HG03558 (cell line): ENCODE data around the gene MZT2A.
"Not testable (repeated sequence)": the region's sequence is repeated elsewhere in the genome, so short reads cannot be mapped to it uniquely, and the experiment has no call there.

Experiments
- ATAC-seq: cut with Tn5 transposase; IDR thresholded peaks from one replicate; pipeline ENCODE4 v1.9.1; 2021; ENCODE audit warnings: moderate number of reproducible peaks; ENCODE audit not compliant: unreplicated experiment; ENCODE audit errors: extremely low read depth

The MZT2A gene

GRCh38 chr2:131521524-131521923, 29.3 kb upstream of the MZT2A start:
- not testable (repeated sequence) for ATAC-seq

- ATAC-seq, result no peak
Observed at GRCh38 chr2:131520526-131520925, 28.3 kb upstream of the MZT2A start.

- ATAC-seq, result not testable (repeated sequence)
Observed at GRCh38 chr2:131519871-131520470, 27.8 kb upstream of the MZT2A start.

- ATAC-seq, result no peak
Observed at GRCh38 chr2:131519466-131519865, 27.3 kb upstream of the MZT2A start.

DNA sequence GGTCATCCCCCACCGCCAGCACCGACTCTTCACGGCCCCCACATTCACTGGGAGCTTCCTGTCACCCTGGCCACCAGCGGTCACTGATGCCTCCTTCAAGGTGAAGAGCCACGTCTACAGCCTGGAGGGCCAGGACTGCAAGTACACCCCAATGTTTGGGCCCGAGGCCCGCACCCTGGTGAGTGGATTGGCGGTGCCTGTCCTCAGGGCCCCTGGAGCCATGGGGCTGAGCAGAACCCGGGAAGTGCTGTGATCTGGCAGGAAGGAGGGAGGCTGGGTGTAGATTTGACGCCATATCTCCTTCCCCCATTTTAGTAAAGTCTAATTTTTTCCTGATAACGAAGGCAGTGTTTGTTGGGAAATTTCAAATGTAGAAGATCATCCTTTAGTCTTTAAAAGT, 26.3 kb upstream of the MZT2A start:
- not testable (repeated sequence) for ATAC-seq

DNA sequence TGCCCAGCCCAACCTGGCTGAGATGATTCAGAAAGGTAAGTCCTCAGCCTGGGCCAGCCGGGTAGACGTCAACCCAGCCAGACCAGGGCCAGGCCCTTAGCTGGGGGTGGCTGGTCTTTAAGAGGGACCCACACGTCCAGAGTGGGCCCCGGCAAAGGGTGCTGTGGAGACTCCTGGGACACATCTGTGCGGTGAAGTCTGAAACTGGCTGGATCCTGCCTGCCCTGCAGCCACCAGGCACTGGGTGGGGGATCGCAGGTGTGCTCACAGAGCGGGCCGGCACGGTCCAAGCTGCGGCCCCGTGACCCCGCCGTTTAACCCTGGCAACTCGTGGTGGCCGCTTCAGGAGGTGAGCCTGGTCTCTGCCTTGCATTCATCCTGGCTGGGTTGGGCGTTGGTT, 25.7 kb upstream of the MZT2A start:
- not testable (repeated sequence) for ATAC-seq

DNA sequence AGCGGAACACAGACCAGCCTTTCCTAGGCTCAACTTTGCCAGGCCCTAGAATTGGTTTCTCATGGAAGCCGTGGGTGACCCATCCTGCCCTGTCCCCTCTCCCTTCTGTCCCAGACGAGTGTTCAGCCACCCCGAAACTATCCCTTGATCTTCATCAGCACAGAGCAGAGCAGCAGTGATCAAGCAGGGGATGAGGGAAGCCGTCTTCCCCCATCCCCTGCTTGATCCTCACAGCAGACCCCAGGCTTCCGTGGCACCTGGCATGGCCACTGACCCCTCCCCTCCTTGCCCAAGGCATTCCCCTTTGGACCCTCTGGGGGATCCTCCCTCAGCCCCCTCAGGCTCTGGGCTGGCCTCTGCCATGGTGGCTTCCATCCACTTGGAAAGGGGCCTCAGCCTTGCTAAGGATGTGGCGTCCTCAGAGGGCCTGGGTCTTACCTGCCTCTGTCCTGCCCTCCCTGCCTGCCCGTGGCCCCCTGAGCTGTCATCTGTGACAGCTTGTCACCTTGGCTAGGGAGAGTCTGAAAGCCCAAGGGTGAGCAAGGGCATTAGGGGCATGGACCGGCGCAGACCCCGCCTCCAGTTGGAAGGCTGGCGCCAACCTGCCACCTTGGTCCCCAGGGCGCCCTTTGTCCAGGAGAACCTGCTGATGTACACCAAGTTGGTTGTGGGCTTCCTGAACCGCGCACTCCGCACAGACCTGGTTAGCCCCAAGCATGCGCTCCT, 25.1 kb upstream of the MZT2A start:
- no peak for ATAC-seq

DNA sequence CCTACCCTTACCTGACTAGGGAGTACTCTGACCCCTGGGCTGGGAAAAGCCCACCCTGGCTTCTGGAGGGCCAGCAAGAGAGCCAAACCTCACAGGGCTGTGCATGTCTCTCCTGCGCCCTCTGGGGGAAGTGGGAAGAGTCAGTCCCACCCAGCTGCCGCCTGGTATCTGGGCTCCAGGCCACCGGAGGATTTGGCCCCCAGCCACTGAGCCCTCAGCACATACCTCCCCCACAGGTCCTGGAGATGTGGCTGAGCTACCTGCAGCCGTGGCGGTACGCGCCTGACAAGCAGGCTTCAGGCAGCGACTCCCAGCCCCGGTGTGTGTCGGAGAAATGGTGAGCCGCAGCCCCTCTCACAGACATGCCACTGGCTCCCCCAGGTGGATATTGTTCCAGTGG, 24.4 kb upstream of the MZT2A start:
- ATAC-seq, result not testable (repeated sequence)

GRCh38 chr2:131516011-131516410, 23.8 kb upstream of the MZT2A start:
- no peak for ATAC-seq

DNA sequence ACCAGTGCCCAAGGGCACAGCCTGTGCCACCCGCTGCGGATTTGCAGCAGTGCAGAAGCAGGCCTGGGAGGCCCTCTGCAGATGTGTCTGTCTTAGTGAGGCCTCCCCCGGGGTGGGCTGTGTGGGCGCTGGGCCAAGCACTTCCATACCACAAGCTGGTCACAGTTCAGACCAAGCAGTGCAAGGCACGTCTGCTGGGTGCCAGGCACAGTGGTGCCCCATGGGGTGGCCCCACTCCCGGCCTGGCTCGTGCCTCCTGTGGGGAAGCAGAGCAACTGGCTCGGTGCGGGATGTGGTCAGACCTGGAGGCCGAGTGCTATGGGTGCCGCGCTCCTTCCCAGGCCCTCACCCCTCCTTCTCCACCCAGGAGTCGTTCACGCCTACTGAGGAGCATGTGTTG, 23.0 kb upstream of the MZT2A start:
- not testable (repeated sequence) for ATAC-seq

GRCh38 chr2:131514408-131515166, 22.4 kb upstream of the MZT2A start:
- peak; percentile 38 for ATAC-seq

- not testable (repeated sequence) for ATAC-seq
Observed at GRCh38 chr2:131511969-131512870, 20.0 kb upstream of the MZT2A start.

- ATAC-seq, result not testable (repeated sequence)
Observed at GRCh38 chr2:131511291-131511968, 19.2 kb upstream of the MZT2A start.

DNA sequence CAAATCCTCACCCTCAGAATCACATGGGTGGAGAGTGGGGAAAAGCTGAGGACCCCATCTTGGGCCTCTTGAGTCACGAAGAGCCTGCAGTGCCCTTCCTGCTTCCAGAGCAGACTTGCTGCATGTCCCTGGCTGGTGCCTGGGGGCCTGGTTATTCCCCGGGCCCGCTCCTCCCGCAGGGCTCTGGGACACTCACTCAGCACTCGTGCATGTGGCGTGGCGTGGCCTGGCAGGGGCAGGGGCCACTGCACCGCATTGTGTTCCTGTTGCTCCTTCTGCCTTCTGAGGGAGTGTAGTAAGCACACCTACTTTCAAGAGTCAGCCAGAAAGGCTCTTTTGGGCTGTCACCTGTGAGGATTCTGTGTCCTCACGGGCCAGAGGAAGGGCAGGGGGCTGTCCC, 17.4 kb upstream of the MZT2A start:
- ATAC-seq, result no peak

- not testable (repeated sequence) for ATAC-seq
Observed at GRCh38 chr2:131504082-131504750, 12.0 kb upstream of the MZT2A start.

DNA sequence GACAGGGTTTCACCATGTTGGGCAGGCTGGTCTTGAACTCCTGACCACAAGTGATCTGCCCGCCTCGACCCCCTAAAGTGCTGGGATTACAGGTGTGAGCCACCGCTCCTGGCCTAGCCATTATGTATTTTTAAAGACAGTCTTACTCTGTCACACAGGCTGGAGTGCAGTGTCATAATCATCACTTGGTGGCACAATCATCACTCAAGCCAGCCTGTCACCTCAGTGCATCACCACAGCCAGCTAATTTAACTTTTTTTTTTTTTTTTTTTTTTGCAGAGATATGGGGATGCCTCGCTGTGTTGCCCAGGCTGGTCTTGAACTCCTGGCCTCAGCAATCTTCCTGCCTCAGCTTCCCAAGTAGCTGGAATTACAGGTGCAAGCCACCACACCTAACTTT, 11.4 kb upstream of the MZT2A start:
- ATAC-seq, result not testable (repeated sequence)

- peak; percentile 91 for ATAC-seq
Observed at GRCh38 chr2:131498321-131498973, 6.2 kb upstream of the MZT2A start.

DNA sequence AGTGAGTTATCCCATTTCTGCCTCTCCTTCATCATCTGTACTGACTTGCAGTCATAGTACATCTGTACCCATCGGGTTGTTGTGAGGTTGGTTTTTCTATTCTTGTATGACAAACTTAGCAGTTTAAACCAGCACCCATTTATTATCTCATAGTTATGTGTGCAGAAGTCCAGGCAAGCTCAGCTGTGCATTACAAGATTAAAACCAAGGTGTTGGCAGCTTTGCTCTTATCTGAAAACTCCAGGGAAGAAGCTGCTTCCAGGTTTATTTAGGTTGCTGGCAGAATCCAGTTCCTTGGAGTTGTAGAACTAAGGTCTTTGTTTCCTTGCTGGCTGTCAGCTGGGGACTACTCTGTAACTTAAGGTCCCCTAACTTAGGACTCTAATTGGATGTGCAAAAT, 3.3 kb upstream of the MZT2A start:
- ATAC-seq, result not testable (repeated sequence)
